DND-41 (cell line): Measurements from ENCODE around the gene SERPIND1.

Experiments used
- CTCF ChIP-seq: IDR thresholded peaks from 2 replicates; pipeline ENCODE4 v1.5.1; 2012; ENCODE audit warnings: borderline replicate concordance, low read length, moderate library complexity, mild to moderate bottlenecking; ENCODE audit not compliant: poor library complexity, severe bottlenecking; ENCODE audit errors: extremely low read depth
- EZH2 ChIP-seq: IDR thresholded peaks from 3 replicates; pipeline ENCODE4 v1.6.1; 2012; ENCODE audit warnings: borderline replicate concordance, low read depth, mild to moderate bottlenecking, moderate library complexity, low read length, inconsistent platforms; ENCODE audit not compliant: severe bottlenecking

DNA sequence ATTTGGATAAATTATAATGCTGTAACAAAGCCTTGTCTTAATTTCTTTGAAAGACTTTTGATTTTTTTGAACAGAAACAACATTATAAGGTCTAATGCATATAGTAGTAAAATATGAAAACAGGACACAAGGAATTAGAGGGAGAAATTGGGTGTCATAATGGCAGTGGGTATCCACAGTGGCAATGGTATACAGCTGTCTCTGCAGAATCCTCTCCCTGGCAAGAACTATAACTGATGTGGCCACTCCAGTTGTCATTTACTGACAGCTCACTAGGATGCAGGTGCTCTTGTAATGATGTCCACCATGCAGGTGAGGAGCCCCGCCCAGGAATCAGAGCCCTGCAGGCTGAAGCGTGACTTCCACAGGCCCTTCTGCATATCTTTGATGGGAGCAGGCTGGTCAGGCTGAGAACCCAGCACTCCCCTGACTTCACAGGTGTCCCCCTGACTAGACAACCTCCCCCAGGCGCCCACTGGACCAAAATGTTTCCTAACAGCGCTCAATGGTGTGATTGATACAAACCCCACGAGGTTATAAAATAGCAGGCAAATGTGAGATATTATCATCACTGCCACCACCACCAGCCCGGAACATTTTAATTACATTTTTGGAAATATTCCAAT lies 32.8 kb upstream of the SERPIND1 start:
- TF ChIP-seq EZH2 (no peak), CTCF (no peak)
